ENCODE data around the gene CACNB1. TPM values are rescaled to one million over a fixed set of nuclear protein-coding genes. Genes with fewer than 3 reads are reported as not detected.
"Not testable (repeated sequence)": the region's sequence is repeated elsewhere in the genome, so short reads cannot be mapped to it uniquely, and the experiment has no call there.

CACNB1 gene
- total and polyA plus RNA-seq, 2 of the 13 experiments (the other 11 are each of a cell fraction or from before 2014, with no cell fraction given): 0.75 to 1.5 TPM

DNA sequence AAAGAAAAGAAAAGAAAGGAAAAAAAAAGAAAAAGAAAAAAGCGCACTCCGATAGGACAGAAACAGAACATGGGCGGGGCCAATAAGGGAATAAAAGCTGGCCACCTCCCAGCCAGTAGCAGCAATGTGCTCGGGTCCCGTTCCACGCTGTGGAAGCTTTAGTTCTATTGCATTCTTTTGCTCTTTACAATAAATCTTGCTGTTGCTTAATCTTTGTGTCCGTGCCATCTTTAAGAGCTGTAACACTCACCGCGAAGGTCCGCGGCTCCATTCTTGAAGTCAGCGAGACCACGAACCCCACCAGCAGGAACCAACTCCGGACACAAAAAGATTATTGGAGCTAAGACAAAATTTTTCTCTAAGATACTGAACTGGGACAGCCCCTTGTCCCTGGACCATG, 28.4 kb downstream of the CACNB1 start:
- DNase-seq (ENCODE audit: low spot score) (no peak), FAIRE-seq (no peak), ATAC-seq (no peak)
- WGBS (ENCODE audit: low lambda C conversion rate): 79% methylated on average over 14 of the region's 14 CpGs
- intact Hi-C loops (cut with micrococcal nuclease; ENCODE audit: unreplicated experiment) (no loop called here), in situ Hi-C loops (cut with HindIII; ENCODE audit: extremely low pct_ligation_motif_present, low pct_unique_long_range_greater_than_20kb) (loop anchor here (25.0 kb wide), 1 partner anchor 407 kb away; the partner anchor contains the start of gene PSMB3)
- ChIA-PET CTCF (ENCODE audit: low intra/inter-chr PET ratio, low total read pairs) (no interaction called here), POLR2A (no interaction called here)
- Histone ChIP-seq H3K27me3 (ENCODE audit: control insufficient read depth in 1 of 2, insufficient read depth in 2 of 2, low read length in 2 of 2) (peaks cover 4 to 27% of the 10 kb centered on the region in 2 experiments; a peak in 4 of 5 replicates), H3K4me2 (ENCODE audit: low read depth, low read length) (no peak overlapping the region), H3K4me1 (ENCODE audit: insufficient read depth, low read length) (peaks cover 11% of the 10 kb centered on the region; the same call in 1 of the 2 replicates), H2AFZ (ENCODE audit: low read length) (no peak overlapping the region), H3K27ac (ENCODE audit: extremely low read length, insufficient read depth, low read length) (no peak overlapping the region), H4K20me1 (ENCODE audit: insufficient read depth, low read length) (no peaks in the 10 kb centered on the region), H3K4me3 (replicated peaks in 1 of 3; ENCODE audit: insufficient read depth in 1 of 3, low read depth in 2 of 3, low read length in 3 of 3) (no peak overlapping the region), H3K9ac (ENCODE audit: insufficient read depth, low read depth, low read length) (no peak overlapping the region), H3K9me3 (ENCODE audit: low read length) (no peaks in the 10 kb centered on the region), H3K36me3 (replicated peaks in 1 of 2; ENCODE audit: control insufficient read depth in 1 of 2, insufficient read depth in 2 of 2, low read length in 2 of 2) (no peaks in the 10 kb centered on the region), H3K79me2 (ENCODE audit: insufficient read depth, low read length) (no peaks in the 10 kb centered on the region)
- no peak for TF ChIP-seq PHF5A (CRISPR knock-in tag; IDR thresholded peaks at IDR 0.05; ENCODE audit: low read depth, unreplicated experiment)
- no peak for TF ChIP-seq ONECUT2 (CRISPR knock-in tag; IDR thresholded peaks at IDR 0.05)
- no peak for TF ChIP-seq ZFP62 (CRISPR knock-in tag; IDR thresholded peaks at IDR 0.05)
- no peak for TF ChIP-seq ZFY (CRISPR knock-in tag; IDR thresholded peaks at IDR 0.05)
- no peak for TF ChIP-seq DNMT1 (CRISPR knock-in tag; IDR thresholded peaks at IDR 0.05)
- TF ChIP-seq ZNF263 (CRISPR knock-in tag; IDR thresholded peaks at IDR 0.05): no peak
- no TSS peak for BruUV-seq (replicated peaks)

DNA sequence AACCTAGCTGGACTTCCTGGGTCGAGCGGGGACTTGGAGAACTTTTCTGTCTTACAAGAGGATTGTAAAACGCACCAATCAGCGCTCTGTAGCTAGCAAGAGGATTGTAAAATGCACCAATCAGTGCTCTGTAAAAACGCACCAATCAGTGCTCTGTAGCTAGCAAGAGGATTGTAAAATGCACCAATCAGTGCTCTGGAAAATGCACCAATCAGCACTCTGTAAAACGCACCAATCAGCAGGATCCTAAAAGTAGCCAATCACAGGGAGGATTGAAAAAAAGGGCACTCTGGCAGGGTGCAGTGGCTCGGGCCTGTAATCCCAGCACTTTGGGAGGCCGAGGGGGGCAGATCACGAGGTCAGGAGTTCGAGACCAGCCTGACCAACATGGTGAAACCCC, 29.0 kb downstream of the CACNB1 start:
- H3K9ac ChIP-seq (ENCODE audit: insufficient read depth, low read depth, low read length); H3K9me3 ChIP-seq (ENCODE audit: low read length); H3K79me2 ChIP-seq (ENCODE audit: insufficient read depth, low read length); H3K4me3 ChIP-seq (replicated peaks in 1 of 3; ENCODE audit: insufficient read depth in 1 of 3, low read depth in 2 of 3, low read length in 3 of 3); H3K27ac ChIP-seq (ENCODE audit: extremely low read length, insufficient read depth, low read length); H2AFZ ChIP-seq (ENCODE audit: low read length); H3K36me3 ChIP-seq (replicated peaks in 1 of 2; ENCODE audit: control insufficient read depth in 1 of 2, insufficient read depth in 2 of 2, low read length in 2 of 2); H3K4me2 ChIP-seq (ENCODE audit: low read depth, low read length); FAIRE-seq; intact Hi-C loops (cut with micrococcal nuclease; ENCODE audit: unreplicated experiment); H4K20me1 ChIP-seq (ENCODE audit: insufficient read depth, low read length); DNase-seq (ENCODE audit: low spot score); POLR2A ChIA-PET; ATAC-seq; BruUV-seq (replicated peaks); CTCF ChIA-PET (ENCODE audit: low intra/inter-chr PET ratio, low total read pairs): not testable (repeated sequence)
- H3K27me3 ChIP-seq (ENCODE audit: control insufficient read depth in 1 of 2, insufficient read depth in 2 of 2, low read length in 2 of 2): peaks cover 4 to 27% of the 10 kb centered on the region in 2 experiments; a peak in 4 of 5 replicates
- 65% methylated on average over 10 of the region's 10 CpGs for WGBS (ENCODE audit: low lambda C conversion rate)
- in situ Hi-C loops (cut with HindIII; ENCODE audit: extremely low pct_ligation_motif_present, low pct_unique_long_range_greater_than_20kb): loop anchor here (25.0 kb wide), 1 partner anchor 406 kb away; the partner anchor contains the start of gene PSMB3
- peaks cover 14% of the 10 kb centered on the region; the same call in 1 of the 2 replicates for H3K4me1 ChIP-seq (ENCODE audit: insufficient read depth, low read length)
- 0 out of 2 replicates have a peak, but pooled peaks have one; percentile 2 for TF ChIP-seq MAFF (IDR thresholded peaks at IDR 0.05; ENCODE audit: low read depth, low read length)
- peak; percentile 59; the same call in 1 of the 2 replicates for TF ChIP-seq NFYC (CRISPR knock-in tag; IDR thresholded peaks at IDR 0.05)
- peak in 1 of 2 experiments; percentile 13; a peak in 1 of 4 replicates for TF ChIP-seq MAFK (conservative IDR thresholded peaks at IDR 0.05 in 1 of 2, IDR thresholded peaks at IDR 0.05 in 1 of 2; ENCODE audit: low read length in 2 of 2)
- TF ChIP-seq NFYB (CRISPR knock-in tag; IDR thresholded peaks at IDR 0.05): peak; percentile 50; the same call in 1 of the 2 replicates
